GM12891 (cell line): Measurements from ENCODE around the gene NACC1.

Experiments used
- PAX5 ChIP-seq: IDR thresholded peaks from 2 replicates; pipeline ENCODE4 v1.6.1; 2011; ENCODE audit warnings: low read length, moderate library complexity, mild to moderate bottlenecking; ENCODE audit not compliant: insufficient read depth, severe bottlenecking
- POLR2A ChIP-seq: IDR thresholded peaks from 2 replicates; pipeline ENCODE4 v1.6.1; 2011; ENCODE audit warnings: low read depth, low read length, control low read depth
- POLR2AphosphoS5 ChIP-seq: IDR thresholded peaks from 2 replicates; pipeline ENCODE4 v1.6.1; 2011; ENCODE audit warnings: low read depth, low read length, control low read depth
- POU2F2 ChIP-seq: IDR thresholded peaks from 2 replicates; pipeline ENCODE4 v1.6.1; 2011; ENCODE audit warnings: low read depth, mild to moderate bottlenecking, control low read depth, low read length, moderate library complexity
- SPI1 ChIP-seq: IDR thresholded peaks from 2 replicates; pipeline ENCODE4 v1.6.1; 2011; ENCODE audit warnings: low read depth, low read length, control low read depth
- TAF1 ChIP-seq: IDR thresholded peaks from 2 replicates; pipeline ENCODE4 v1.6.1; 2011; ENCODE audit warnings: low read depth, low read length, control low read depth

GRCh38 chr19:13087295-13087694 lies 30.8 kb upstream of the NACC1 start:
- TF ChIP-seq TAF1 (no peak), POLR2A (no peak), POLR2AphosphoS5 (no peak), SPI1 (no peak), PAX5 (no peak), POU2F2 (no peak)
